GM23338 (cell line): ENCODE measurements around the gene GKN1. TPM values are rescaled to one million over a fixed set of nuclear protein-coding genes. Genes with fewer than 3 reads are reported as not detected.
"Not testable (repeated sequence)": the region's sequence is repeated elsewhere in the genome, so short reads cannot be mapped to it uniquely, and the experiment has no call there.

Experiments used
- ATAC-seq: fragments of 200-7000 bp; cut with Tn5 transposase; 3 replicates; pipeline ENCODE4 v1.9.1; 2020
- DNase-seq: peaks from one replicate; pipeline ENCODE4 v3.0.0-alpha.2; 2015; ENCODE audit warnings: low spot score
- H2AFZ ChIP-seq: fragments of 200-600 bp; sonication (generic); 2 replicates; pipeline ENCODE4 v1.8.0; 2016; ENCODE audit warnings: antibody characterized with exemption, mild to moderate bottlenecking, moderate library complexity
- H3F3A ChIP-seq: fragments of 200-600 bp; sonication (generic); replicated peaks from 2 replicates; pipeline ENCODE4 v1.8.0; 2017; ENCODE audit warnings: antibody characterized with exemption, mixed run types, low read depth
- H3K27ac ChIP-seq: fragments of 200-600 bp; sonication (generic); 2 replicates; pipeline ENCODE4 v1.6.1; 2016; ENCODE audit warnings: low read depth
- H3K27me3 ChIP-seq: fragments of 200-600 bp; sonication (generic); 2 replicates; pipeline ENCODE4 v1.8.0; 2016; ENCODE audit warnings: mild to moderate bottlenecking, mixed run types, moderate library complexity; ENCODE audit not compliant: insufficient read depth
- H3K36me3 ChIP-seq: fragments of 200-600 bp; sonication (generic); 2 replicates; pipeline ENCODE4 v1.8.0; 2016; ENCODE audit warnings: mild to moderate bottlenecking; ENCODE audit not compliant: insufficient read depth
- H3K4me1 ChIP-seq: fragments of 200-600 bp; sonication (generic); 2 replicates; pipeline ENCODE4 v1.8.0; 2016; ENCODE audit warnings: mild to moderate bottlenecking, moderate library complexity; ENCODE audit not compliant: insufficient read depth
- H3K4me2 ChIP-seq: fragments of 200-600 bp; sonication (generic); 2 replicates; pipeline ENCODE4 v1.7.1; 2017; ENCODE audit warnings: mixed run types
- H3K4me3 ChIP-seq: fragments of 200-600 bp; sonication (generic); 2 replicates; pipeline ENCODE4 v1.6.1; 2016; ENCODE audit warnings: mixed run types
- H3K79me2 ChIP-seq: fragments of 200-600 bp; sonication (generic); replicated peaks from 2 replicates; pipeline ENCODE4 v1.8.0; 2017; ENCODE audit warnings: mild to moderate bottlenecking; ENCODE audit not compliant: insufficient read depth
- H3K9me2 ChIP-seq: fragments of 200-600 bp; sonication (generic); 2 replicates; pipeline ENCODE4 v1.8.0; 2017; ENCODE audit not compliant: insufficient read depth
- H4K20me1 ChIP-seq: fragments of 200-600 bp; sonication (generic); replicated peaks from 2 replicates; pipeline ENCODE4 v1.8.0; 2017; ENCODE audit warnings: mild to moderate bottlenecking; ENCODE audit not compliant: insufficient read depth
- H3K27ac Mint-ChIP-seq: 2 replicates; pipeline ENCODE4 v1.8.0; 2020; ENCODE audit warnings: inconsistent platforms, mild to moderate bottlenecking, moderate library complexity, mixed read lengths
- H3K27me3 Mint-ChIP-seq: 3 replicates; pipeline ENCODE4 v1.8.0; 2022; ENCODE audit warnings: low read depth, mild to moderate bottlenecking, moderate library complexity, mixed read lengths, inconsistent platforms; ENCODE audit not compliant: insufficient read depth, poor library complexity
- H3K36me3 Mint-ChIP-seq: 3 replicates; pipeline ENCODE4 v1.8.0; 2021; ENCODE audit warnings: low read depth, mild to moderate bottlenecking, inconsistent platforms, moderate library complexity, mixed read lengths
- H3K4me1 Mint-ChIP-seq: 3 replicates; pipeline ENCODE4 v1.8.0; 2020; ENCODE audit warnings: mild to moderate bottlenecking, inconsistent platforms, mixed read lengths
- H3K4me3 Mint-ChIP-seq: 3 replicates; pipeline ENCODE4 v1.8.0; 2021; ENCODE audit warnings: moderate library complexity, mild to moderate bottlenecking, inconsistent platforms, mixed read lengths
- H3K9me3 Mint-ChIP-seq: 3 replicates; pipeline ENCODE4 v1.8.0; 2020; ENCODE audit warnings: moderate library complexity, mild to moderate bottlenecking, inconsistent platforms, mixed read lengths
- ETS1 ChIP-seq: IDR thresholded peaks from 2 replicates; pipeline ENCODE4 v1.6.1; 2016; ENCODE audit warnings: antibody characterized with exemption
- EZH2phosphoT487 ChIP-seq: fragments of 200-600 bp; sonication (generic); IDR thresholded peaks from one replicate; pipeline ENCODE4 v1.8.1; 2018; ENCODE audit warnings: antibody characterized with exemption; ENCODE audit not compliant: unreplicated experiment
- JUNB ChIP-seq: IDR thresholded peaks from one replicate; pipeline ENCODE4 v1.6.1; 2016; ENCODE audit warnings: antibody characterized with exemption; ENCODE audit not compliant: unreplicated experiment
- REST ChIP-seq: IDR thresholded peaks from one replicate; pipeline ENCODE4 v1.6.1; 2018; ENCODE audit warnings: antibody characterized with exemption; ENCODE audit not compliant: unreplicated experiment
- STAT1 ChIP-seq: IDR thresholded peaks from one replicate; pipeline ENCODE4 v1.6.1; 2016; ENCODE audit warnings: antibody characterized with exemption; ENCODE audit not compliant: unreplicated experiment
- ZNF331 ChIP-seq: fragments of 250-450 bp; sonication (Bioruptor Pico); IDR thresholded peaks from 2 replicates; pipeline ENCODE4 v1.5.0; 2020; ENCODE audit warnings: low read depth, mild to moderate bottlenecking, moderate library complexity
- polyA plus RNA-seq: library from polyadenylated mRNA; unstranded; fragments of >200 nt; fragmentation: Nextera tagmentation; extraction: Ambion mirVana; gene quantifications from 2 replicates; pipeline ENCODE4 v1.2.1, GENCODE V29; 2016
- total RNA-seq: library from RNA; depleted of rRNA; stranded (reverse); fragments of >200 nt; shearing (Covaris generic); gene quantifications from 2 replicates; pipeline ENCODE4 v1.2.3, GENCODE V29; 2014

The GKN1 gene
- total and polyA plus RNA-seq, 2 experiments from 2014 or later = not detected

GRCh38 chr2:68955432-68955831 is 19.0 kb upstream of the GKN1 start:
- not testable (repeated sequence) for H3K36me3 Mint-ChIP-seq

GRCh38 chr2:68959001-68959400 is 15.4 kb upstream of the GKN1 start:
- no peaks in the 10 kb centered on the region for H3K27me3 Mint-ChIP-seq
- no peak for ATAC-seq
- Histone ChIP-seq H3K4me1 (no peaks in the 10 kb centered on the region), H3K36me3 (no peaks in the 10 kb centered on the region), H3K4me2 (no peak overlapping the region), H3K9me2 (no peaks in the 10 kb centered on the region), H3K4me3 (no peak overlapping the region), H3K27me3 (no peaks in the 10 kb centered on the region), H3K79me2 (no peaks in the 10 kb centered on the region), H2AFZ (no peak overlapping the region), H3F3A (no peaks in the 10 kb centered on the region), H3K27ac (no peak overlapping the region), H4K20me1 (no peaks in the 10 kb centered on the region)
- H3K4me1 Mint-ChIP-seq = no peaks in the 10 kb centered on the region
- H3K36me3 Mint-ChIP-seq = no peaks in the 10 kb centered on the region
- H3K4me3 Mint-ChIP-seq = no peak overlapping the region
- TF ChIP-seq STAT1 (no peak), ZNF331 (CRISPR knock-in tag) (no peak)
- no peak for DNase-seq
- H3K9me3 Mint-ChIP-seq = no peaks in the 10 kb centered on the region
- no peak overlapping the region for H3K27ac Mint-ChIP-seq

More at GRCh38 chr2:68955432-68955831, 19.0 kb upstream of the GKN1 start:
- H3F3A ChIP-seq, H3K9me2 ChIP-seq, H3K27ac Mint-ChIP-seq, DNase-seq, H3K9me3 Mint-ChIP-seq, H3K4me3 ChIP-seq, H3K27me3 ChIP-seq, H3K4me3 Mint-ChIP-seq, ATAC-seq, H3K79me2 ChIP-seq, H3K36me3 ChIP-seq, H2AFZ ChIP-seq, H3K4me2 ChIP-seq, H3K27ac ChIP-seq, H4K20me1 ChIP-seq, H3K4me1 ChIP-seq, H3K27me3 Mint-ChIP-seq: not testable (repeated sequence)
- peaks cover 10% of the 10 kb centered on the region; the same call in 2 of the 3 replicates for H3K4me1 Mint-ChIP-seq

DNA sequence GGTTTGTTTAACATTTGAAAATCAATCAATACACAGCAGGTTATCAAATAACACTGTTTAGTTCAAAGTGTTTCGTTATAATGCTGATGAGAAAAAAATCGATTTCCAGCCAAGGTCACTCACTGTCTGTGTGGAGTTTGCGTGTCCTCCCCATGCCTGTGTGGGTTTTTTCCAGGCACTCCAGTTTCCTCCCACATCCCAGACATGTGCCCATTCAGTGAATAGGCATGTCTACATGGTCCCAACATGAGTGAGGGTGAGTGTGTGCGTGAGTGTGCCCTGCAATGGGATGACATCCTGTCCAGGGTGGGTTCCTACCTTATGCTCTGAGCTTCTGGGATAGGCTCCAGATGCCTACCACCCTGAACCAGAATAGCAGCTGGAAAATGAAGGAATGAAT is 13.1 kb upstream of the GKN1 start:
- H3K27ac ChIP-seq = no peak overlapping the region

DNA sequence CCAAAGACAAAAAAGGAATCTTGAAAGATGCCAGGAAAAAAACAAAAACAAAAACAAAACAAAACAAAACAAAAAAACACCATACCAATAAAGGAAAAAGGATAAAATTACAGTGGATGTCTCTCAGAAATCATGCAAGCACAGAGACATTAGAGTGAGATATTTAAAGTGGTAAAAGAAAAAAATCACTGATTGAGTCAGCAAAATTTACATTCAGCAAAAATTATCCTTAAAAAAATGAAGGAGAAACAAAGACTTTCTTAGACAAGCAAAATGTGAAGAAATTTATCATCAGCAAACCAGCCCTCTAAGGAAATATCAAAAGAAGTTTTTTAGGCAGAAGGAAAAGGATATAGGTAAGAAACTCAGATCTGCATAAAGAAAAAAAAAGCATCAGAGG is 10.2 kb upstream of the GKN1 start:
- no peaks in the 10 kb centered on the region for H3K27me3 Mint-ChIP-seq
- ATAC-seq (no peak), DNase-seq (no peak)
- TF ChIP-seq JUNB = no peak
- TF ChIP-seq EZH2phosphoT487 = no peak
- no peak for TF ChIP-seq ETS1
- no peak for TF ChIP-seq REST
- Histone ChIP-seq H3K36me3 (no peaks in the 10 kb centered on the region), H3K4me3 (no peak overlapping the region), H3K4me1 (no peaks in the 10 kb centered on the region), H3K27me3 (no peaks in the 10 kb centered on the region), H3K9me2 (no peaks in the 10 kb centered on the region), H3F3A (no peaks in the 10 kb centered on the region), H3K27ac (no peak overlapping the region), H4K20me1 (no peaks in the 10 kb centered on the region), H2AFZ (no peak overlapping the region), H3K4me2 (no peak overlapping the region), H3K79me2 (no peaks in the 10 kb centered on the region)
- no peaks in the 10 kb centered on the region for H3K36me3 Mint-ChIP-seq
- no peaks in the 10 kb centered on the region for H3K4me1 Mint-ChIP-seq
- H3K9me3 Mint-ChIP-seq = no peaks in the 10 kb centered on the region
- no peak overlapping the region for H3K4me3 Mint-ChIP-seq
- H3K27ac Mint-ChIP-seq = no peak overlapping the region

More for the DNA sequence above, 13.1 kb upstream of the GKN1 start:
- no peaks in the 10 kb centered on the region for H3K4me1 Mint-ChIP-seq
- DNase-seq (no peak), ATAC-seq (no peak)
- Histone ChIP-seq H3K27me3 (no peaks in the 10 kb centered on the region), H2AFZ (no peak overlapping the region), H3K36me3 (no peaks in the 10 kb centered on the region), H3K4me2 (no peak overlapping the region), H4K20me1 (no peaks in the 10 kb centered on the region), H3K9me2 (no peaks in the 10 kb centered on the region), H3K4me1 (no peaks in the 10 kb centered on the region), H3K79me2 (no peaks in the 10 kb centered on the region), H3K4me3 (no peak overlapping the region), H3F3A (no peaks in the 10 kb centered on the region)
- no peaks in the 10 kb centered on the region for H3K9me3 Mint-ChIP-seq
- H3K4me3 Mint-ChIP-seq = no peak overlapping the region
- no peak overlapping the region for H3K27ac Mint-ChIP-seq
- H3K36me3 Mint-ChIP-seq = no peaks in the 10 kb centered on the region
- no peak for TF ChIP-seq STAT1
- no peaks in the 10 kb centered on the region for H3K27me3 Mint-ChIP-seq
